ELF-1 (cell line): ENCODE results near the gene SLC9A1.

Experiments used
- DNase-seq: peaks from one replicate; pipeline ENCODE4 v3.0.0-alpha.2; 2016; ENCODE audit warnings: low read depth, low spot score

Gene SLC9A1

DNA sequence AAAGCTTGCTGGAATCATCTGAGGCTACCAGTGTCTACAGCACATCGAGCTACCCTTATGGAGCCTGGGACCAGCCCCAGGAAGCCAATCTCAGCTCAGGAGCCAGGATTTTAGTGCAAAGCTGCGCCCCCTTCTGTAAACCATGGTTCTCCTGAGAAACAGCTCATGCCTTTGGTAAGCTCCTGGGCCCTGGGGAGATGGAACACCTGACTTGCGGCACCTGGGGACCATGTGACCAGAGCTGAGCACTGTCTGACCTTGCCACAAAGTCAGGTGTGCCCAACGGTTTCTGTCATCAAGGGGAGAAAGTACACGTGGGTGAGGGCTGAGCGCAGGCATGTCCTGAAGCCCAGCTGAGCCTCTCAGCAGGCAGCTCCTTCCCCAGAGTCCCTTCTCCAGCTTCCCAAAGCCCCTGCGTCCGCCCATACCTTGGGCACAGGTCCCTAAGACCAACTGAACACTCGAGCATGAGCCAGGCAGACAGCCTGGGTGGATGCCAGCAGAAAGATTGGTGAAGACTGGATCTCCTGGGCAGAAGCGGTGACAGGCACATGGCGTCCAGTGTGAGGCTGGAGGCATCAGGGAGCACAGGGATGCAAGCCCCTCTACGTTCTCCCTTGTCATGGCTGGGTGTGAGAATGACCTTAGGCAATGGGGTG, 84.4 kb downstream of the SLC9A1 start:
- peak; percentile 53 for DNase-seq

DNA sequence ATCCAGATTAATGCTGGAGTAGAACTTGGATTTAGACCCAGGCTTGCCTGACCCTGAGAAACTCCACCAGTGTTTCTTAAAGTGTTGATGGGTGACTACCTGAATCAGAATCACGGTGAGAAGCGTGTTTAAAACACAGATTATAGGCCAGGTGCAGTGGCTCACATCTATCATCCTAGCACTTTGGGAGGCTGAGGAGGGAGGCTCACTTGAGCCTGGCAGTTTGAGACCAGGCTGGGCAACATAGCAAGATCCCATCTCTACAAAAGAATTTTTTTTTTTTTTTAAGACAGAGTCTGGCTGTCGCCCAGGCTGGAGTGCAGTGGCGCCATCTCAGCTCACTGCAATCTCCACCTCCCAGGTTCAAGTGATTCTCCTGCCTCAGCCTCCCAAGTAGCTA, 86.0 kb downstream of the SLC9A1 start:
- DNase-seq = no peak

DNA sequence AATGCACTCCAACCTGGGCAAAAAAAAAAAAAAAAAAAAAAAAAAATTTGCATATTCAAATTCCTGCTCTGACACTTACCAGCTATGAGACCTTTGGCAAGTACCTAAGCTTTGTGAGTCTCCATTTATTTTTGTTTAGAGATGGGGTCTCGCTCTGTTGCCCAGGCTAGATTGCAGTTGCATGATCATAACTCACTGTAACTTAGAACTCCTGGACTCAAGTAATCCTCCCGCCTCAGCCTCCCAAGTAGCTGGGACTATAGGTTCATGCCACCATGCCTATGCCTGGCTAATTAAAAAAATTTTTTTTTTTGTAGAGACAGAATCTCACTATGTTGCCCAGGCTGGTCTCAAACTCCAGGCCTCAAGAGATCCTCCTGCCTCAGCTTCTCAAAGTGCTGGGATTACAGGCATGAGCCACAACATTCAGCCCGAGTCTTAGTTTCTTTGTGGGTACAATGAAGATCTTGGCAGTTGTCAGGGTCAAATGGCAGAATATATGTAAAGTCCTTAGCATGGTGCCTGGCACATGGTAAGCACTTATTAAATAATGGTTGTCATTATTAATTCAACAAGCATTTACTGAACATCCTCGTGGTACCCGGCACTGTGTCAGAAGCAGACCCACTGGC, 88.8 kb downstream of the SLC9A1 start:
- no peak for DNase-seq

DNA sequence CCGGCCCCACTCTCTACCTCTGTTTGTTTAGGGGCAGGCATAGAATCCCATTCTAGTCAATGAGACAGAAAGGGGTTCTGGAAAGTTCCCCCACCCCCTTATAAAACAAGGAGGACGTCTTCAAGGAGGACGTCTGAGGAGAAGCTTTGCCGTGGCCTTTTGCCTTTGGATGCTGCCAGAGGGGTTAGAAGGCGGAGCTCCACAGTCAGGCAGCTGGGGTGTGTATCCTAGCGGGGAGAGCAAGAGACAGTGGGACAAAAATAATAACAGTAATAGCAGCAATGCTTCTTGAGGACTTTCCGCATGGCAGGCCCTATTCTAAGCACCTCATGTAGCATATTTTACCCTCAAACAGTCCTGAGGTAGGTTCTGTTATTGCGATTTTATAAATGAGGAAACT, 94.0 kb downstream of the SLC9A1 start:
- DNase-seq = no peak

DNA sequence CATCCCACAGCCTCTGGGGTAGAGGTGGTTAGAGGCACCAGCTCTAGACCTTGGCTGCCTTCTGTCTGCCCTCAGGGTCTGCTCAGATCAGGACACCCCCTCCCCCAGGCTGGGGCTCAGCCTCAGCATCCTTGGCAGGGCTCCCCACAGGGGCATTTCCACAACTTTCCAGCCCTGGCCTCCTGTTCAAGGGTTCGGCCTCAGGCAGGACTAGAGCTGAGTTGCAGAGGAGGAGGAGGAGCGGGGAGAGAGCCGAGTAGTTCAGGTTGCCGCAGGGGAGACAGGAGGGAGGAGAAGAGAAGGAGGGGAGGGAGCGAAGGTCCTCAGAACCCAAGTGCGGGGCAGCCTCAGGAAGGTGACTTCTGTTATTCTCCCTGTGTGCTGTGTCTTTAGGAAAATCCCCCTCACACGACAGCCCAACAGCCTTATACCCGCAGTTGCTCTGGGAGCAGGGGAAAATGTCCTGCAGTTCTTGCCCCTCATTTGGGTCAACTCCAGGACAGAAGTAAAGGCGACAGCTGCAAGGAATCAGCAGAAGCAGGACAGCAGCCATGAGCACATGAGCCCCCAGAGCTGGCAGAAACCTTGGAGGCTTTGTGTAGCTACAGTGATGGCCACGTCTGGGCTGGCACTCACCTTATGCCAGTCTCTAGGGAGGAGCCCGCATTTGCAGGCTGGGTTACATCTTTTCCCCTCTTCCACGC, 95.8 kb downstream of the SLC9A1 start:
- peak; percentile 86 for DNase-seq

DNA sequence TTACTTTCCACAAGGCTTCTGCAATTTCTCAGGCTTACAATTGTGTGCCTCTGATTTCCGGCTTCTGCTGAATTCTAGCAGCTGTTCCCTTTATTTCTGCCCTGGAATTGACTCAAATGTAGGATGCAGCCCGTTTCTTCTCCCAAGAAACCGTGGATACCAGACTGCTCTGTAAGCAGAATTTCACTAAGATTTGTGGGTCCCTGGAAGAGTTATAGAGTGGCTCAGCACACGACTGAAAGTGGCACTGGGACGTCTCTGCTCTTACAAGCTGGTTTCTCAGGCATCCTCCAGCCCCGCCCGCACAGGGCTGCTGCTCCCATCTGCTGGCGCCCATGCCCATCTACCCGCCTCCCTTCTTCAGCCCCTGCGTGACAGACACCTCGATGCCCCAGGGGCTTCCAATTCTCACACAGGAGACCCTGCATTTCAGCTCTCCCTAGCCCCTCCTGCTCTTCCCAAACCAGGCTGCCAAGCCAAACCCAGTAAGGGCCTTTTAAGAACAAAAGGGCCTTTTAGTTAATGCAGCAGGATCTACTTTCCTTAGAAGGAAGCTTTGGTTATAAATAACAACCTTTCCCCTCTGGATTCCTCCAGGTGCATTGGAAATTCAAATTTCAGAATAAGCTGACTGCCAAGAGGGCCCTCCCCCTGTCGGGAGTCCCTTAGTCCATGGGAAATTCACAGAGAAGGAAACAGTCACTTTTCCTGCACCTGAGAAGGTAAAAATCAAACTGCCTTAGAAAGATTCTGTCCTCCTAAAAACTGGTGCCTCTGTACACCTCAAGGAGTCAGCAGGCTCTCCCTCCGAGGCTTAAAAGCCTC, 96.9 kb downstream of the SLC9A1 start:
- peak; percentile 79 for DNase-seq

DNA sequence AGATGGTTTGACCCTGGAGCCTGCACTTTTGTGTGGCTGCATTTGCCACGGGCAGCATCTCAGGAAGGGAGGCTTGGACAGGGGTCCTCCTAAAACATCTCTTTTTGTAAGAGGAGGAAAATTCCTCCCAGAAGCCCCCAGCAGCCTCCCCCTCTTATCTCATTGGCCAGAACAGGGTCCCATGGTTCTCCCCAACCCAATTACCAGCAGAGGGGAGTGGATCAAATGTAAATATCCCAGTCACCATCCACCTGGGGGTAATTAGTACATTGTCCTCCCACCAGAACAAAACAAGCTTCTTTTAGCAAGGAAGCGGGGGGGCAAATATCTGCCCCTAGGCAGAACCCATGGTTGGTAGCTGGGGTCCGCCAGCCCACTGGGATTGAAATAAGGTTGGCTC, 97.5 kb downstream of the SLC9A1 start:
- DNase-seq = peak; percentile 65

DNA sequence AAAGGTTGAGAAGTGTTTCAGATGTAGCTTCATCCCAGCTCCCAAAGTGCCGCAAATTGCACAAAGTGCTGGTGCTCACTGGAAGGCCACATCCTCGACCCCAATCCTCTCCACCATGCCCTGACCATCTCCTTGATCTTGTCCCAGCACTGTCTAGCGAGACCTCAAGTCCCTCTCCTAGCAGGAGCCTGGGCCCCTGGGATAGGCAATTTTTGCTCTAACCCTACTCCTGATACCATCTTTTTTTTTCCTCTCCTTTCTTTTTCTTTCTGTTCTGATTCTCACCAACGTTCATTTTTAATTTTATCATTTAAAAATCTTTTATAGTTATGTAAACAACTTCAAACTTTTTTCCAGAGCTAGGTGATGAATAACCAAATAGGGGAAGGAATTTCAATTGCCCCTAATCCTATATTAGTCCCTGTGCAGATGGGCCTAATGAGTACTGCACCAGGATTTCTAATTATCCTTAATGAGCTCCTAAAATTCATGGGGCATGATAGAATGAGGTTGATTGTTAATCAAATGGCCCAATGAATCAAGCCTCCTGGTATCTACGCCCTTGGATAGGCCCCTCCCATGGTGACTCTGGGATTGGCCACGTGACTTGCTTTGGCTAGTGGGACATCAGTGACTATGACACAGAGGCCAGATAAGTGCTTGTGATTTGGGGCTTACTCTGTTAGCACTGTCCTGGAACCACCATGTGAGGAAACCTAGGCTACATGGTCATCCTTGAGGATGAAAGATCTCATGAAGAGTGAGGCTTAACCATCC, 100.8 kb downstream of the SLC9A1 start:
- DNase-seq = no peak

DNA sequence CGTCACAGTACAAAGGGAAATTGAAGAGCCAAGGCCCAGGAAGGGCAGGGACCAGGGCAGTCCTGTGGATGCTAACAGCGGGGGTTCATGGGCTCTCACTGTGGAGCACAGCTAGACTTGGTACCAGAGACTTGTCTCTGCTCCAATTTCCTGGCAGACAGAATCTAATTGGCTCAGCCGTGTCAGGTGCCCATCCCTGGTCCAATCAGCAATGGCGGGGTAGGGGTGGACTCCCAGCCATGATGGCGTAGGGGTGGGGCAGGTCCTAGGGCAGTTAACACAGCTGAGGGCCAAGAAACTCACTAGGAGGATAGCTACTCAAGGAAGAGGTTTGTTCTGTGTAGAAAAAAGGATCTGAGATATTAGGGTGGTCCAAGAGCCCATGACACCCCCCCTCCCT, 102.4 kb downstream of the SLC9A1 start:
- no peak for DNase-seq

DNA sequence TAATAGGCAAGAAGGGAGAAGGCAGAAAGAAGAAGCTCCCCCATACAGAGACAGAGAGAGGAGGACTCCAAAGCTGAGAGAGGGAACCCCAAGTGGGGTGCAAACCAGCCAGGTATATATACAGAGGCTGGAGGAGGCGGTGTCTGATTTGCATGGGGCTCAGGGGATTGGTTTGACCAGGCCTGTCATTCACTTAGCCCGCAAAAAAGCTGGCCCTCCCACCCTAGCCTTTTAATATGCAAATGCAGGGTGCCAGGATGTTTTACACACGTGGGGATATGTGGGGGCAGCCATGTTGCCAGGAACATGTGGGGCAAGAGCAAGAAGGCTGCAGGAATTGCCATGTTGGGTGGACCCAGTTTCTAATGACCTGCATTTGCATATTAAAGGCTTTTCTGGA, 105.3 kb downstream of the SLC9A1 start:
- DNase-seq = peak; percentile 71

DNA sequence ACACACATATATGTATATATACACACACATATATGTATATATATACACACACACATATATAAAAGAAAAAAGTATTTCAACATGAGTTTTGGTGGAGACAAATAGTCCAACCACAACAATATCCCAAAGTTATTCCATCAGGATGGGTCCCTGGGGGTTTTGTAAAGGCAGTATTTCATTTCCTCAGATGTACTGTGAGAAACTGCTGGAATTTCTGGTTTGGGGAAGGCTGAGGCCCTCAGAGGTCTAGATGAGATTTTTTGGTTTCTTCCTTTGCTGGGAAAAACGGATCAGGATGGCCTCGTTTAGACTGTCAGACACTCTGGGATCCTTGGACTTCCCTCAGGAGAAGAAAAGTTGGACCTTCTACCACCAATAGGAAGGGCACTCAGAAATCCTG, 105.8 kb downstream of the SLC9A1 start:
- DNase-seq = no peak
